HCT116 (cell line): ENCODE data around the gene VAMP2. TPM values are rescaled to one million over a fixed set of nuclear protein-coding genes. Genes with fewer than 3 reads are reported as not detected.

Experiments
- ATAC-seq: fragments of 200-7000 bp; cut with Tn5 transposase; 2 replicates; pipeline ENCODE4 v1.9.1; 2020; ENCODE audit warnings: mild to moderate bottlenecking, moderate library complexity
- BruUV-seq: library from RNA; stranded (reverse); fragments of 400-500 nt; replicated peaks from 2 replicates; lab custom pipeline; 2021; lab: Mats Ljungman, UMichigan
- CTCF ChIA-PET: fragments of 300-600 bp; sonication (Branson Sonifier 250); formaldehyde crosslinking; loops from one replicate; lab custom pipeline; 2021; ENCODE audit warnings: antibody characterized with exemption; lab: Charles Lee
- POLR2A ChIA-PET: fragments of 300-600, 350-600 bp; sonication (Branson Sonifier 250); formaldehyde crosslinking; loops from one replicate; lab custom pipeline; 2021; ENCODE audit warnings: antibody characterized with exemption; lab: Charles Lee
- RAD21 ChIA-PET, 2 experiments: fragments of 300-600 bp; sonication (Branson Sonifier 250); formaldehyde crosslinking; loops; one replicate each; lab custom pipeline; 2023; ENCODE audit warnings: low total read pairs in 2 of 2; ENCODE audit not compliant: uncharacterized antibody in 2 of 2, unreplicated experiment in 2 of 2, low non-redundant PET in 1 of 2; lab: Charles Lee
- DNase-seq: peaks from one replicate; pipeline ENCODE4 v3.0.0-alpha.2; 2010; ENCODE audit warnings: low read depth, low spot score
- H2AFZ ChIP-seq: fragments of 200-600 bp; shearing (Covaris generic), sonication (generic); 2 replicates; pipeline ENCODE4 v1.6.1; 2017; ENCODE audit warnings: low read depth, mixed run types, mixed read lengths, antibody characterized with exemption, low read length; ENCODE audit not compliant: poor library complexity, severe bottlenecking
- H3K27ac ChIP-seq: 2 replicates; pipeline ENCODE4 v1.5.1; 2012; ENCODE audit warnings: low read depth, low read length
- H3K27me3 ChIP-seq: fragments of 200-600 bp; sonication (generic); 2 replicates; pipeline ENCODE4 v1.6.1; 2016; ENCODE audit warnings: mixed run types, low read length, mixed read lengths; ENCODE audit not compliant: insufficient read depth
- H3K36me3 ChIP-seq, 2 experiments: fragments of 200-500 bp in 1 of 2; fragments of 200-600 bp in 1 of 2; sonication (Bioruptor generic) in 1 of 2; sonication (generic) in 1 of 2; 2 replicates each; pipeline versions ENCODE4 v1.5.1 to v1.6.1; 2014 to 2016; ENCODE audit warnings: low read length in 2 of 2, inconsistent platforms in 1 of 2, mixed read lengths in 1 of 2, mixed run types in 1 of 2; ENCODE audit not compliant: insufficient read depth in 2 of 2, control insufficient read depth in 1 of 2
- H3K4me1 ChIP-seq, 2 experiments: fragments of 200-600 bp in 1 of 2; sonication (generic) in 1 of 2; 2 replicates each; pipeline versions ENCODE4 v1.5.1 to v1.6.1; 2012 to 2017; ENCODE audit warnings: low read length in 2 of 2, inconsistent platforms in 1 of 2, mild to moderate bottlenecking in 1 of 2, mixed read lengths in 1 of 2, mixed run types in 1 of 2, moderate library complexity in 1 of 2; ENCODE audit not compliant: insufficient read depth in 2 of 2, control insufficient read depth in 1 of 2
- H3K4me2 ChIP-seq: fragments of 200-600 bp; sonication (generic); 2 replicates; pipeline ENCODE4 v1.6.1; 2017; ENCODE audit warnings: mixed run types, low read length, mixed read lengths
- H3K4me3 ChIP-seq, 2 experiments: fragments of 200-600 bp in 1 of 2; sonication (generic) in 1 of 2; replicated peaks in 1 of 2; 2 replicates each; pipeline ENCODE4 v1.5.1; 2011 to 2016; ENCODE audit warnings: low read length in 2 of 2, control low read depth in 1 of 2, low read depth in 1 of 2, mild to moderate bottlenecking in 1 of 2, mixed read lengths in 1 of 2, mixed run types in 1 of 2
- H3K79me2 ChIP-seq: fragments of 200-600 bp; sonication (generic); 2 replicates; pipeline ENCODE4 v1.6.1; 2017; ENCODE audit warnings: mild to moderate bottlenecking, mixed run types, low read length, moderate library complexity, mixed read lengths; ENCODE audit not compliant: insufficient read depth
- H3K9ac ChIP-seq: fragments of 200-600 bp; sonication (generic); 2 replicates; pipeline ENCODE4 v1.6.1; 2016; ENCODE audit warnings: low read length, mixed read lengths
- H3K9me2 ChIP-seq: fragments of 200-600 bp; sonication (generic), shearing (Covaris generic); 2 replicates; pipeline ENCODE4 v1.6.1; 2017; ENCODE audit warnings: mixed run types, mild to moderate bottlenecking, moderate library complexity; ENCODE audit not compliant: insufficient read depth
- H3K9me3 ChIP-seq, 2 experiments: fragments of 200-500 bp in 1 of 2; fragments of 200-600 bp in 1 of 2; sonication (Bioruptor generic) in 1 of 2; sonication (generic) in 1 of 2; 2 replicates each; pipeline ENCODE4 v1.6.1; 2014 to 2017; ENCODE audit warnings: low read length in 2 of 2, mixed read lengths in 2 of 2, inconsistent platforms in 1 of 2, low read depth in 1 of 2, mild to moderate bottlenecking in 1 of 2, mixed run types in 1 of 2, moderate library complexity in 1 of 2; ENCODE audit not compliant: control insufficient read depth in 1 of 2, insufficient read depth in 1 of 2
- H4K20me1 ChIP-seq: fragments of 200-600 bp; sonication (generic), shearing (Covaris generic); 2 replicates; pipeline ENCODE4 v1.6.1; 2017; ENCODE audit warnings: mixed run types, mild to moderate bottlenecking, moderate library complexity; ENCODE audit not compliant: insufficient read depth
- CEBPB ChIP-seq: IDR thresholded peaks from 2 replicates; pipeline ENCODE4 v1.6.1; 2012; ENCODE audit warnings: low read depth
- POLR2A ChIP-seq: IDR thresholded peaks from 2 replicates; pipeline ENCODE4 v1.7.0; 2011; ENCODE audit warnings: borderline replicate concordance; ENCODE audit not compliant: insufficient read depth, insufficient read length; ENCODE audit errors: extremely low read depth
- SIN3A ChIP-seq: IDR thresholded peaks from 2 replicates; pipeline ENCODE4 v1.6.1; 2012; ENCODE audit warnings: low read depth
- SP1 ChIP-seq: IDR thresholded peaks from 2 replicates; pipeline ENCODE4 v1.6.1; 2012; ENCODE audit warnings: low read depth
- TCF7L2 ChIP-seq: IDR thresholded peaks from 2 replicates; pipeline ENCODE4 v1.7.0; 2011; ENCODE audit warnings: borderline replicate concordance, inconsistent platforms; ENCODE audit not compliant: insufficient read depth, insufficient read length; ENCODE audit errors: extremely low read depth
- YY1 ChIP-seq: IDR thresholded peaks from 2 replicates; pipeline ENCODE4 v1.6.1; 2011; ENCODE audit warnings: low read length, low read depth, moderate library complexity, mild to moderate bottlenecking; ENCODE audit not compliant: insufficient replicate concordance; ENCODE audit errors: extremely low read depth
- ZBTB33 ChIP-seq: IDR thresholded peaks from 2 replicates; pipeline ENCODE4 v1.6.1; 2011; ENCODE audit warnings: mild to moderate bottlenecking, low read length, moderate library complexity; ENCODE audit not compliant: insufficient replicate concordance; ENCODE audit errors: extremely low read depth
- ZFX ChIP-seq: fragments of 450-650 bp; IDR thresholded peaks from 2 replicates; pipeline ENCODE4 v1.6.1; 2017
- intact Hi-C: fragments of 100-400 bp; cut with micrococcal nuclease; formaldehyde crosslinking; loops from 2 replicates; pipeline ENCODE4 v1.10.0; 2022
- total RNA-seq: library from RNA; stranded (reverse); gene quantifications from one replicate; pipeline ENCODE4 v1.2.1, GENCODE V29; 2021; ENCODE audit not compliant: unreplicated experiment
- TF ChIP-seq, protein P1 (sequence below), 3 experiments: fragments of 200-600 bp in 1 of 3; sonication (generic) in 1 of 3; IDR thresholded peaks in 2 of 3; conservative IDR thresholded peaks in 1 of 3; 2 replicates each; pipeline ENCODE4 v1.5.1; 2012 to 2017; ENCODE audit warnings: low read depth in 2 of 3, low read length in 2 of 3, antibody characterized with exemption in 1 of 3, borderline replicate concordance in 1 of 3, control low read depth in 1 of 3, mild to moderate bottlenecking in 1 of 3, mixed read lengths in 1 of 3, mixed run types in 1 of 3, moderate library complexity in 1 of 3; ENCODE audit not compliant: insufficient read depth in 1 of 3

Gene VAMP2
- total RNA-seq, 1 experiment from 2014 or later = 35.9 TPM

GRCh38 chr17:8162997-8163977 is 539 bp upstream of the VAMP2 start:
- ChIA-PET RAD21 (no interaction called here), CTCF (no interaction called here), POLR2A (interaction anchor here (0.6 to 1.8 kb wide), 2 partner anchors 9 to 10 kb away, joined by 3 to 28 read pairs; no protein-coding TSS in a partner anchor)
- Histone ChIP-seq H3K9me3 (no peaks in the 10 kb centered on the region), H4K20me1 (no peaks in the 10 kb centered on the region), H3K4me2 (peak overlapping the region; percentile 99), H3K27ac (peak overlapping the region; percentile 93), H3K9ac (peak overlapping the region; percentile 100), H3K9me2 (no peaks in the 10 kb centered on the region), H3K79me2 (peaks cover 34% of the 10 kb centered on the region), H2AFZ (no peak overlapping the region), H3K36me3 (peaks cover 4 to 13% of the 10 kb centered on the region in 2 experiments; a peak in 3 of 4 replicates), H3K4me1 (peaks cover 38 to 59% of the 10 kb centered on the region in 2 experiments), H3K27me3 (no peaks in the 10 kb centered on the region), H3K4me3 (peak overlapping the region; percentile 21 to 99)
- intact Hi-C loops = no loop called here
- BruUV-seq = no TSS peak
- ATAC-seq (peak; percentile 21), DNase-seq (no peak)
- TF ChIP-seq SP1 = no peak
- TF ChIP-seq POLR2A = no peak
- 0 out of 2 replicates have a peak, but pooled peaks have one; percentile 28 for TF ChIP-seq ZFX
- no peak for TF ChIP-seq TCF7L2
- no peak for TF ChIP-seq SIN3A
- no peak for TF ChIP-seq ZBTB33
- no peak for TF ChIP-seq YY1
- TF ChIP-seq, protein P1, sequence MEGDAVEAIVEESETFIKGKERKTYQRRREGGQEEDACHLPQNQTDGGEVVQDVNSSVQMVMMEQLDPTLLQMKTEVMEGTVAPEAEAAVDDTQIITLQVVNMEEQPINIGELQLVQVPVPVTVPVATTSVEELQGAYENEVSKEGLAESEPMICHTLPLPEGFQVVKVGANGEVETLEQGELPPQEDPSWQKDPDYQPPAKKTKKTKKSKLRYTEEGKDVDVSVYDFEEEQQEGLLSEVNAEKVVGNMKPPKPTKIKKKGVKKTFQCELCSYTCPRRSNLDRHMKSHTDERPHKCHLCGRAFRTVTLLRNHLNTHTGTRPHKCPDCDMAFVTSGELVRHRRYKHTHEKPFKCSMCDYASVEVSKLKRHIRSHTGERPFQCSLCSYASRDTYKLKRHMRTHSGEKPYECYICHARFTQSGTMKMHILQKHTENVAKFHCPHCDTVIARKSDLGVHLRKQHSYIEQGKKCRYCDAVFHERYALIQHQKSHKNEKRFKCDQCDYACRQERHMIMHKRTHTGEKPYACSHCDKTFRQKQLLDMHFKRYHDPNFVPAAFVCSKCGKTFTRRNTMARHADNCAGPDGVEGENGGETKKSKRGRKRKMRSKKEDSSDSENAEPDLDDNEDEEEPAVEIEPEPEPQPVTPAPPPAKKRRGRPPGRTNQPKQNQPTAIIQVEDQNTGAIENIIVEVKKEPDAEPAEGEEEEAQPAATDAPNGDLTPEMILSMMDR (IDR thresholded peaks at IDR 0.05 in 2 of 3, conservative IDR thresholded peaks at IDR 0.05 in 1 of 3; ENCODE audit: borderline replicate concordance in 1 of 3, insufficient read depth in 1 of 3, low read depth in 2 of 3, low read length in 2 of 3) = no peak
- no peak for TF ChIP-seq CEBPB
